A549 (cell line): ENCODE data around the gene REPS2.

ENCODE experiments used
- CTCF ChIP-seq: fragments of >200 bp; sonication (Bioruptor Twin); formaldehyde crosslinking; IDR thresholded peaks from 3 replicates; pipeline ENCODE4 v1.5.1; 2016
- ESRRA ChIP-seq: fragments of 150-350 bp; IDR thresholded peaks from 2 replicates; pipeline ENCODE4 v1.6.1; 2014; ENCODE audit warnings: mild to moderate bottlenecking, low read length, borderline replicate concordance
- POLR2AphosphoS2 ChIP-seq: conservative IDR thresholded peaks from 2 replicates; pipeline ENCODE4 v1.6.1; 2012; ENCODE audit warnings: low read length, improper control_type of control experiment, inconsistent platforms

DNA sequence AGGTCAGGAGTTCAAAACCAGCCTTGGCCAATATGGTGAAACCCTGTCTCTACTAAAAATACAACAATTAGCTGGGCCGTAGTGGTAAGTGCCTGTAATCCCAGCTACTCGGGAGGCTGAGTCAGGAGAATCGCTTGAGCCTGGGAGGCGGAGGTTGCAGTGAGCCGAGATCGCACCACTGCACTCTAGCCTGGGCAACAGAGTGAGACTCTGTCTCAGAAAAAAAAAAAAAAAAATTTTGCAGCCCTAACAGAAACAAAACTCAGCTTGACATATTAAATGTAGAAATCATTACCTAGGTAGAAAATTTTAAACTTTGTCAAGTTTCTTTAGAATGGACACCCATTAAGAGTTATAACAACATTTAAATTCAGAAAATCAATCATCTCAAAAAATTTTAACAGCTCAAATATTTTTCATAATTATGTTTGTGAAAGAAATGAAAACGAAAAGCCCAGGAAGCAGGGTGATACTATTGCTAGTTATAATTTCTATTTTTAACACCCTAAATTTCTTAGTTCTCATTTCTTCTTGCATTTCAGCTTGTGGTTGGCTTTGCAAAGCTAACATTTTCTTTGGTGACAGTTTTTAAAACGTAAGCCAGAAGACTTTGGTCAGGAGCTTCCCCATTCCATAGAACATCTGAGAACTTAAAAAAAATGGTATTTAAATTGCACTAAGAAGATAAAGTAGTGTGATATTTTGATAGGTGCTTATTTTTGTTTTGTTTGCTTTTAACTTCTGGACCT lies 43.0 kb upstream of the REPS2 start:
- TF ChIP-seq CTCF (no peak), POLR2AphosphoS2 (no peak), ESRRA (no peak)
